Measurements from ENCODE around the gene COL6A3. TPM values are rescaled to one million over a fixed set of nuclear protein-coding genes. Genes with fewer than 3 reads are reported as not detected.

COL6A3 gene
- total and polyA plus RNA-seq, 2 donors (not counting 1 experiment from before 2014, with no cell fraction given), result 0.01 to 0.10 TPM

DNA sequence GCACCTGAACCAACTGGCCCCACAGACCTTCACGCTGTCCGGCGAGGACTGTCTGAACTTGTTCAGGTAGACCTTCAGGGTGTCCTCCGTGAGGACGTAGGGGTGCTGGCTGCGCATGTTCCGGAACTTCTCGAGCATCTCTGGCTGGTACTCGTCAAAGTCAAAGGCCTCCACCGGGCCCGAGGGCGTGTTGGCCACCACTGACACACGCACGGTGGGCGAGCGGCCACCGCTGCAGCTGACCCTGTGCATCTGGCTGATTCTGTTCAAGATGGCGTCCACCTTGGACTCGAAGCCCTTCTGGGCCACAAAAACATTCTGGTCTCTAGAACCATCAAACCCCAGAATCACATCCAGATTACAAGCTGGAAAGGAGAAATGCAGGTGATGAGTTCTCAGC, 48.3 kb downstream of the COL6A3 start:
- H3K9me3 ChIP-seq (ENCODE audit: control extremely low read depth in 1 of 3, control insufficient read depth in 2 of 3, insufficient read depth in 1 of 3, low read length in 2 of 3), result peaks cover 0 to 4% (median 0%) of the 10 kb centered on the region in 3 donors
- H3K4me3 ChIP-seq (ENCODE audit: control extremely low read depth in 1 of 5, extremely low read depth in 1 of 5, insufficient read depth in 1 of 5, low read depth in 2 of 5, low read length in 4 of 5), result no peak overlapping the region
- no peak overlapping the region for H3K27ac ChIP-seq (ENCODE audit: low read length in 2 of 2)
- TF ChIP-seq, protein P1, sequence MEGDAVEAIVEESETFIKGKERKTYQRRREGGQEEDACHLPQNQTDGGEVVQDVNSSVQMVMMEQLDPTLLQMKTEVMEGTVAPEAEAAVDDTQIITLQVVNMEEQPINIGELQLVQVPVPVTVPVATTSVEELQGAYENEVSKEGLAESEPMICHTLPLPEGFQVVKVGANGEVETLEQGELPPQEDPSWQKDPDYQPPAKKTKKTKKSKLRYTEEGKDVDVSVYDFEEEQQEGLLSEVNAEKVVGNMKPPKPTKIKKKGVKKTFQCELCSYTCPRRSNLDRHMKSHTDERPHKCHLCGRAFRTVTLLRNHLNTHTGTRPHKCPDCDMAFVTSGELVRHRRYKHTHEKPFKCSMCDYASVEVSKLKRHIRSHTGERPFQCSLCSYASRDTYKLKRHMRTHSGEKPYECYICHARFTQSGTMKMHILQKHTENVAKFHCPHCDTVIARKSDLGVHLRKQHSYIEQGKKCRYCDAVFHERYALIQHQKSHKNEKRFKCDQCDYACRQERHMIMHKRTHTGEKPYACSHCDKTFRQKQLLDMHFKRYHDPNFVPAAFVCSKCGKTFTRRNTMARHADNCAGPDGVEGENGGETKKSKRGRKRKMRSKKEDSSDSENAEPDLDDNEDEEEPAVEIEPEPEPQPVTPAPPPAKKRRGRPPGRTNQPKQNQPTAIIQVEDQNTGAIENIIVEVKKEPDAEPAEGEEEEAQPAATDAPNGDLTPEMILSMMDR (IDR thresholded peaks at IDR 0.05), result no peak
- no peak for TF ChIP-seq EZH2 (IDR thresholded peaks at IDR 0.05; ENCODE audit: borderline replicate concordance, insufficient read depth, low read depth, low read length, poor library complexity, severe bottlenecking)
- POLR2A ChIA-PET, result no interaction called here
- H3K27me3 ChIP-seq (replicated peaks in 1 of 4; ENCODE audit: control extremely low read depth in 1 of 4, control insufficient read depth in 3 of 4, insufficient read depth in 4 of 4, low read length in 3 of 4), result no peaks in the 10 kb centered on the region
- Mint-ChIP-seq H3K4me1 (no peaks in the 10 kb centered on the region), H3K9me3 (ENCODE audit: insufficient read depth) (no peaks in the 10 kb centered on the region), H3K27me3 (peaks cover 8% of the 10 kb centered on the region), H3K4me3 (no peak overlapping the region), H3K27ac (no peak overlapping the region)
- intact Hi-C loops (cut with micrococcal nuclease), result no loop called here
- no peak overlapping the region for H2AFZ ChIP-seq (ENCODE audit: insufficient read depth, low read depth, low read length, poor library complexity, severe bottlenecking)
- H3K36me3 ChIP-seq (replicated peaks in 1 of 2; ENCODE audit: control extremely low read depth in 1 of 2, control insufficient read depth in 1 of 2, extremely low read depth in 1 of 2, insufficient read depth in 2 of 2, low read length in 1 of 2), result no peaks in the 10 kb centered on the region
- 95% methylated on average over 17 of the region's 19 CpGs for WGBS (ENCODE audit: insufficient coverage)
- no peaks in the 10 kb centered on the region for H3K79me2 ChIP-seq (ENCODE audit: control insufficient read depth, insufficient read depth, low read length)
- no peaks in the 10 kb centered on the region for H4K20me1 ChIP-seq (ENCODE audit: control insufficient read depth, insufficient read depth, low read length, poor library complexity, severe bottlenecking)
- H3K9ac ChIP-seq (ENCODE audit: low read length), result no peak overlapping the region
- H3K4me1 ChIP-seq (ENCODE audit: control insufficient read depth in 2 of 2, insufficient read depth in 2 of 2, low read length in 2 of 2), result no peaks in the 10 kb centered on the region
- DNase-seq, result no peak
- ATAC-seq (ENCODE audit: low read depth), result no peak
- no peak overlapping the region for H3K4me2 ChIP-seq (replicated peaks; ENCODE audit: low read depth, low read length, poor library complexity, severe bottlenecking)
- CTCF ChIA-PET, result no interaction called here

- peaks cover 12% of the 10 kb centered on the region for H3K27me3 Mint-ChIP-seq
- DNase-seq (no peak), ATAC-seq (ENCODE audit: low read depth) (no peak)
- Histone ChIP-seq H3K9me3 (ENCODE audit: control extremely low read depth in 1 of 3, control insufficient read depth in 2 of 3, insufficient read depth in 1 of 3, low read length in 2 of 3) (peaks cover 0 to 4% (median 0%) of the 10 kb centered on the region in 3 donors), H3K27ac (ENCODE audit: low read length in 2 of 2) (no peak overlapping the region), H4K20me1 (ENCODE audit: control insufficient read depth, insufficient read depth, low read length, poor library complexity, severe bottlenecking) (no peaks in the 10 kb centered on the region), H3K4me2 (replicated peaks; ENCODE audit: low read depth, low read length, poor library complexity, severe bottlenecking) (no peak overlapping the region), H3K4me1 (ENCODE audit: control insufficient read depth in 2 of 2, insufficient read depth in 2 of 2, low read length in 2 of 2) (no peaks in the 10 kb centered on the region), H3K4me3 (ENCODE audit: control extremely low read depth in 1 of 5, extremely low read depth in 1 of 5, insufficient read depth in 1 of 5, low read depth in 2 of 5, low read length in 4 of 5) (no peak overlapping the region), H2AFZ (ENCODE audit: insufficient read depth, low read depth, low read length, poor library complexity, severe bottlenecking) (no peak overlapping the region), H3K36me3 (replicated peaks in 1 of 2; ENCODE audit: control extremely low read depth in 1 of 2, control insufficient read depth in 1 of 2, extremely low read depth in 1 of 2, insufficient read depth in 2 of 2, low read length in 1 of 2) (no peaks in the 10 kb centered on the region), H3K9ac (ENCODE audit: low read length) (no peak overlapping the region), H3K79me2 (ENCODE audit: control insufficient read depth, insufficient read depth, low read length) (no peaks in the 10 kb centered on the region), H3K27me3 (replicated peaks in 1 of 4; ENCODE audit: control extremely low read depth in 1 of 4, control insufficient read depth in 3 of 4, insufficient read depth in 4 of 4, low read length in 3 of 4) (no peaks in the 10 kb centered on the region)
- 94% methylated on average over 6 of the region's 7 CpGs for WGBS (ENCODE audit: insufficient coverage)
- intact Hi-C loops (cut with micrococcal nuclease), result no loop called here
- H3K4me1 Mint-ChIP-seq, result no peaks in the 10 kb centered on the region
- TF ChIP-seq, protein P1 (IDR thresholded peaks at IDR 0.05), result no peak
- ChIA-PET CTCF (no interaction called here), POLR2A (no interaction called here)
- no peak overlapping the region for H3K4me3 Mint-ChIP-seq
- H3K27ac Mint-ChIP-seq, result no peak overlapping the region
- H3K9me3 Mint-ChIP-seq (ENCODE audit: insufficient read depth), result no peaks in the 10 kb centered on the region
Observed at GRCh38 chr2:237364655-237365054, 49.3 kb downstream of the COL6A3 start.
